Measurements from ENCODE around the gene LRRC17. TPM values are rescaled to one million over a fixed set of nuclear protein-coding genes. Genes with fewer than 3 reads are reported as not detected.

The LRRC17 gene
- polyA plus RNA-seq, 3 donors: 0.04 TPM; not detected in 2

GRCh38 chr7:102931757-102932156 lies 19.0 kb downstream of the LRRC17 start:
- Histone ChIP-seq H3K27ac (ENCODE audit: low read depth in 1 of 2, low read length in 2 of 2) (no peak overlapping the region), H3K4me2 (replicated peaks; ENCODE audit: extremely low read depth, low read length, poor library complexity, severe bottlenecking) (no peak overlapping the region), H3K4me1 (ENCODE audit: control insufficient read depth in 1 of 2, insufficient read depth in 2 of 2, low read length in 2 of 2) (peaks cover 20% of the 10 kb centered on the region in 2 donors), H3K4me3 (replicated peaks in 1 of 3; ENCODE audit: low read depth in 2 of 3, low read length in 3 of 3) (no peak overlapping the region), H3K9me3 (replicated peaks in 1 of 2; ENCODE audit: control insufficient read depth in 1 of 2, insufficient read depth in 1 of 2, low read length in 2 of 2) (no peaks in the 10 kb centered on the region), H3K9ac (ENCODE audit: insufficient read depth, low read length, poor library complexity, severe bottlenecking) (no peak overlapping the region), H3K36me3 (replicated peaks in 1 of 2; ENCODE audit: control insufficient read depth in 1 of 2, insufficient read depth in 2 of 2, low read length in 2 of 2) (no peaks in the 10 kb centered on the region), H4K20me1 (ENCODE audit: insufficient read depth, low read length) (no peaks in the 10 kb centered on the region), H2AFZ (ENCODE audit: insufficient read depth, low read depth, low read length, poor library complexity, severe bottlenecking) (no peak overlapping the region), H3K79me2 (ENCODE audit: insufficient read depth, low read length) (no peaks in the 10 kb centered on the region), H3K27me3 (ENCODE audit: control insufficient read depth in 2 of 2, insufficient read depth in 2 of 2, low read length in 2 of 2) (no peaks in the 10 kb centered on the region)
- H3K4me1 Mint-ChIP-seq: peaks cover 21% of the 10 kb centered on the region
- H3K36me3 Mint-ChIP-seq: no peaks in the 10 kb centered on the region
- no peaks in the 10 kb centered on the region for H3K9me3 Mint-ChIP-seq
- H3K4me3 Mint-ChIP-seq: no peak overlapping the region
- DNase-seq: no peak
- no peak overlapping the region for H3K27ac Mint-ChIP-seq
- intact Hi-C loops (cut with micrococcal nuclease): no loop called here
- WGBS (ENCODE audit: insufficient coverage): no CpG with 5 or more reads among the region's 1 CpG
- H3K27me3 Mint-ChIP-seq (ENCODE audit: low read depth in 3 of 3): no peaks in the 10 kb centered on the region
- TF ChIP-seq CTCF (IDR thresholded peaks at IDR 0.05): no peak

GRCh38 chr7:102933763-102934162 lies 21.0 kb downstream of the LRRC17 start:
- H3K27ac ChIP-seq (ENCODE audit: low read depth in 1 of 2, low read length in 2 of 2): no peak overlapping the region
- H3K27ac Mint-ChIP-seq: no peak overlapping the region
- H3K4me1 ChIP-seq (ENCODE audit: control insufficient read depth in 1 of 2, insufficient read depth in 2 of 2, low read length in 2 of 2): peaks cover 21 to 22% of the 10 kb centered on the region in 2 donors
- no peaks in the 10 kb centered on the region for H3K36me3 ChIP-seq (replicated peaks in 1 of 2; ENCODE audit: control insufficient read depth in 1 of 2, insufficient read depth in 2 of 2, low read length in 2 of 2)
- no peak overlapping the region for H3K9ac ChIP-seq (ENCODE audit: insufficient read depth, low read length, poor library complexity, severe bottlenecking)
- H3K36me3 Mint-ChIP-seq: no peaks in the 10 kb centered on the region
- no peak overlapping the region for H3K4me2 ChIP-seq (replicated peaks; ENCODE audit: extremely low read depth, low read length, poor library complexity, severe bottlenecking)
- H3K9me3 Mint-ChIP-seq: no peaks in the 10 kb centered on the region
- no peaks in the 10 kb centered on the region for H3K27me3 Mint-ChIP-seq (ENCODE audit: low read depth in 3 of 3)
- no peak for TF ChIP-seq CTCF (IDR thresholded peaks at IDR 0.05)
- H3K9me3 ChIP-seq (replicated peaks in 1 of 2; ENCODE audit: control insufficient read depth in 1 of 2, insufficient read depth in 1 of 2, low read length in 2 of 2): no peaks in the 10 kb centered on the region
- H4K20me1 ChIP-seq (ENCODE audit: insufficient read depth, low read length): no peaks in the 10 kb centered on the region
- H3K4me3 Mint-ChIP-seq: no peak overlapping the region
- H3K27me3 ChIP-seq (ENCODE audit: control insufficient read depth in 2 of 2, insufficient read depth in 2 of 2, low read length in 2 of 2): no peaks in the 10 kb centered on the region
- WGBS (ENCODE audit: insufficient coverage): 96% methylated on average over 14 of the region's 15 CpGs
- H3K4me1 Mint-ChIP-seq: peaks cover 23% of the 10 kb centered on the region
- no peak for DNase-seq
- no peak overlapping the region for H2AFZ ChIP-seq (ENCODE audit: insufficient read depth, low read depth, low read length, poor library complexity, severe bottlenecking)
- no peaks in the 10 kb centered on the region for H3K79me2 ChIP-seq (ENCODE audit: insufficient read depth, low read length)
- no peak overlapping the region for H3K4me3 ChIP-seq (replicated peaks in 1 of 3; ENCODE audit: low read depth in 2 of 3, low read length in 3 of 3)
- intact Hi-C loops (cut with micrococcal nuclease): no loop called here

Measured in CD14-positive monocyte (primary cell).